ENCODE results near the gene PTPN4. TPM values are rescaled to one million over a fixed set of nuclear protein-coding genes. Genes with fewer than 3 reads are reported as not detected.

The PTPN4 gene
- total RNA-seq, 1 experiment from 2014 or later = 10.1 TPM

- no peak for DNase-seq (ENCODE audit: low read depth)
Observed at GRCh38 chr2:119734047-119734446, 25.7 kb upstream of the PTPN4 start.

GRCh38 chr2:119735565-119735964 lies 24.2 kb upstream of the PTPN4 start:
- no peak for DNase-seq (ENCODE audit: low read depth)

- no peak for DNase-seq (ENCODE audit: low read depth)
Observed at GRCh38 chr2:119736021-119736420, 23.7 kb upstream of the PTPN4 start.

GRCh38 chr2:119739580-119740255 lies 20.0 kb upstream of the PTPN4 start:
- DNase-seq (ENCODE audit: low read depth) = no peak

GRCh38 chr2:119741001-119741400 lies 18.7 kb upstream of the PTPN4 start:
- no peak for DNase-seq (ENCODE audit: low read depth)

- peak; percentile 17 for DNase-seq (ENCODE audit: low read depth)
Observed at GRCh38 chr2:119741868-119742267, 17.9 kb upstream of the PTPN4 start.

GRCh38 chr2:119744335-119744939 lies 15.3 kb upstream of the PTPN4 start:
- DNase-seq (ENCODE audit: low read depth) = peak; percentile 85

GRCh38 chr2:119745566-119745965 lies 14.2 kb upstream of the PTPN4 start:
- DNase-seq (ENCODE audit: low read depth) = no peak

GRCh38 chr2:119746836-119747686 lies 12.7 kb upstream of the PTPN4 start:
- peak; percentile 67 for DNase-seq (ENCODE audit: low read depth)

GRCh38 chr2:119748135-119748534 lies 11.6 kb upstream of the PTPN4 start:
- no peak for DNase-seq (ENCODE audit: low read depth)

- peak; percentile 47 for DNase-seq (ENCODE audit: low read depth)
Observed at GRCh38 chr2:119749477-119750012, 10.2 kb upstream of the PTPN4 start.

GRCh38 chr2:119751706-119752105 lies 8.0 kb upstream of the PTPN4 start:
- DNase-seq (ENCODE audit: low read depth) = peak; percentile 33

GRCh38 chr2:119753041-119753929 lies 6.4 kb upstream of the PTPN4 start:
- DNase-seq (ENCODE audit: low read depth) = peak; percentile 45

GRCh38 chr2:119753930-119754321 lies 5.8 kb upstream of the PTPN4 start:
- DNase-seq (ENCODE audit: low read depth) = no peak

GRCh38 chr2:119755906-119756305 lies 3.8 kb upstream of the PTPN4 start:
- no peak for DNase-seq (ENCODE audit: low read depth)

GRCh38 chr2:119756837-119757236 lies 2.9 kb upstream of the PTPN4 start:
- peak; percentile 80 for DNase-seq (ENCODE audit: low read depth)

GRCh38 chr2:119758881-119759450 lies 756 bp upstream of the PTPN4 start:
- DNase-seq (ENCODE audit: low read depth) = no peak

GRCh38 chr2:119760237-119760955 lies 674 bp downstream of the PTPN4 start:
- peak; percentile 7 for DNase-seq (ENCODE audit: low read depth)

GRCh38 chr2:119760956-119761275 lies 1.2 kb downstream of the PTPN4 start:
- DNase-seq (ENCODE audit: low read depth) = peak; percentile 20

GRCh38 chr2:119764832-119765231 lies 5.1 kb downstream of the PTPN4 start:
- peak; percentile 18 for DNase-seq (ENCODE audit: low read depth)

Measured in M059J (cell line).